HEK293 (cell line): ENCODE results near the gene TCF7.

ENCODE experiments used
- CTCF ChIA-PET: fragments of 350-600 bp; formaldehyde crosslinking; extraction: SDS; loops from one replicate; lab custom pipeline; 2021; ENCODE audit warnings: antibody characterized with exemption; lab: Yijun Ruan, JAX
- POLR2A ChIA-PET: fragments of 300-600 bp; formaldehyde crosslinking; extraction: SDS; loops from one replicate; lab custom pipeline; 2020; ENCODE audit warnings: antibody characterized with exemption, inconsistent platforms; lab: Yijun Ruan, JAX
- H3K27ac ChIP-seq: fragments of 200-500 bp; sonication (Bioruptor generic); 2 replicates; pipeline ENCODE4 v1.5.1; 2014; ENCODE audit warnings: low read depth, low read length, control low read depth, inconsistent platforms; ENCODE audit errors: extremely low read depth
- H3K36me3 ChIP-seq, 2 experiments: fragments of 200-500 bp in 1 of 2; sonication (Bioruptor generic) in 1 of 2; 1 replicate in 1 of 2; 2 replicates in 1 of 2; pipeline ENCODE4 v1.5.1; 2014 to 2017; ENCODE audit warnings: inconsistent platforms in 2 of 2, low read length in 2 of 2; ENCODE audit not compliant: control insufficient read depth in 2 of 2, insufficient read depth in 1 of 2
- H3K4me1 ChIP-seq: fragments of 200-500 bp; sonication (Bioruptor generic); 2 replicates; pipeline ENCODE4 v1.5.1; 2014; ENCODE audit warnings: mild to moderate bottlenecking, low read length, inconsistent platforms; ENCODE audit not compliant: control insufficient read depth, insufficient read depth
- H3K4me3 ChIP-seq: 2 replicates; pipeline ENCODE4 v1.5.1; 2011; ENCODE audit warnings: low read depth, mild to moderate bottlenecking, control low read depth, low read length, moderate library complexity
- H3K9me3 ChIP-seq: fragments of 200-500 bp; sonication (Bioruptor generic); 2 replicates; pipeline ENCODE4 v1.5.1; 2014; ENCODE audit warnings: low read depth, low read length, inconsistent platforms; ENCODE audit not compliant: control insufficient read depth, insufficient read depth
- CTCF ChIP-seq: fragments of 450-650 bp; formaldehyde crosslinking; IDR thresholded peaks from 2 replicates; pipeline ENCODE4 v1.5.1; 2016; ENCODE audit warnings: missing biosample characterization, missing genetic modification characterization
- FEZF1 ChIP-seq: fragments of 450-650 bp; formaldehyde crosslinking; IDR thresholded peaks from 2 replicates; pipeline ENCODE4 v1.5.1; 2016; ENCODE audit warnings: missing biosample characterization, missing genetic modification characterization
- GLIS1 ChIP-seq: fragments of 450-650 bp; formaldehyde crosslinking; IDR thresholded peaks from 2 replicates; pipeline ENCODE4 v1.5.1; 2016; ENCODE audit warnings: missing biosample characterization, missing genetic modification characterization
- HOXA7 ChIP-seq: sonication (generic); formaldehyde crosslinking; IDR thresholded peaks from 2 replicates; pipeline ENCODE4 v1.8.1; 2022; ENCODE audit warnings: missing genetic modification reagents, borderline replicate concordance
- PBX3 ChIP-seq: sonication (generic); formaldehyde crosslinking; IDR thresholded peaks from 2 replicates; pipeline ENCODE4 v1.8.1; 2022; ENCODE audit warnings: mild to moderate bottlenecking, moderate library complexity, missing genetic modification reagents
- ZBTB26 ChIP-seq: fragments of 450-650 bp; formaldehyde crosslinking; optimal IDR thresholded peaks from 2 replicates; pipeline ENCODE3; 2016; ENCODE audit warnings: missing biosample characterization, mild to moderate bottlenecking, missing genetic modification characterization
- ZFP41 ChIP-seq: fragments of 450-650 bp; formaldehyde crosslinking; IDR thresholded peaks from 2 replicates; pipeline ENCODE4 v1.5.1; 2016; ENCODE audit warnings: missing biosample characterization, missing genetic modification characterization, borderline replicate concordance
- ZFP69B ChIP-seq: fragments of 450-650 bp; formaldehyde crosslinking; IDR thresholded peaks from 2 replicates; pipeline ENCODE4 v1.5.1; 2016; ENCODE audit warnings: missing biosample characterization, missing genetic modification characterization
- ZNF132 ChIP-seq: fragments of 450-650 bp; formaldehyde crosslinking; IDR thresholded peaks from 2 replicates; pipeline ENCODE4 v1.5.1; 2017; ENCODE audit warnings: missing biosample characterization, missing genetic modification characterization, borderline replicate concordance
- ZNF16 ChIP-seq: fragments of 450-650 bp; formaldehyde crosslinking; IDR thresholded peaks from 2 replicates; pipeline ENCODE4 v1.5.1; 2016; ENCODE audit warnings: low read depth, missing biosample characterization, missing genetic modification characterization
- ZNF302 ChIP-seq: fragments of 450-650 bp; formaldehyde crosslinking; IDR thresholded peaks from 2 replicates; pipeline ENCODE4 v1.5.1; 2016; ENCODE audit warnings: missing biosample characterization, missing genetic modification characterization, low read depth
- ZNF324 ChIP-seq: fragments of 450-650 bp; formaldehyde crosslinking; IDR thresholded peaks from 2 replicates; pipeline ENCODE4 v1.5.1; 2016; ENCODE audit warnings: missing biosample characterization, missing genetic modification characterization
- ZNF335 ChIP-seq: fragments of 450-650 bp; formaldehyde crosslinking; conservative IDR thresholded peaks from 2 replicates; pipeline ENCODE4 v1.5.1; 2016; ENCODE audit warnings: missing biosample characterization, missing genetic modification characterization
- ZNF362 ChIP-seq: fragments of 450-650 bp; formaldehyde crosslinking; IDR thresholded peaks from 2 replicates; pipeline ENCODE4 v1.5.1; 2016; ENCODE audit warnings: missing biosample characterization, missing genetic modification characterization
- ZNF560 ChIP-seq: fragments of 450-650 bp; formaldehyde crosslinking; IDR thresholded peaks from 2 replicates; pipeline ENCODE4 v1.5.1; 2017; ENCODE audit warnings: missing biosample characterization, missing genetic modification characterization, borderline replicate concordance
- ZNF561 ChIP-seq: fragments of 450-650 bp; IDR thresholded peaks from 2 replicates; pipeline ENCODE4 v1.5.1; 2018; ENCODE audit warnings: missing biosample characterization, missing genetic modification characterization, borderline replicate concordance
- ZNF692 ChIP-seq: fragments of 450-650 bp; formaldehyde crosslinking; IDR thresholded peaks from 2 replicates; pipeline ENCODE4 v1.5.1; 2016; ENCODE audit warnings: missing biosample characterization, missing genetic modification characterization

The TCF7 gene

GRCh38 chr5:134111741-134112647, 2.5 kb upstream of the TCF7 start (continued):
- TF ChIP-seq ZBTB26 (tag by site-specific recombination) (no peak), CTCF (tag by site-specific recombination) (no peak)

GRCh38 chr5:134112726-134113362, 1.6 kb upstream of the TCF7 start:
- ChIA-PET POLR2A (interaction anchor here (1.4 kb wide), 1 partner anchor 28 kb away, joined by 5 read pairs; no protein-coding TSS in a partner anchor), CTCF (interaction anchor here (0.9 to 6.5 kb wide), 6 partner anchors 13 to 177 kb away, joined by 3 to 56 read pairs (median 17); no protein-coding TSS in a partner anchor)
- Histone ChIP-seq H3K27ac (no peak overlapping the region), H3K36me3 (peaks cover 0 to 18% of the 10 kb centered on the region in 2 experiments; a peak in 1 of 3 replicates), H3K4me1 (no peaks in the 10 kb centered on the region), H3K4me3 (no peak overlapping the region), H3K9me3 (no peaks in the 10 kb centered on the region)
- TF ChIP-seq ZNF560 = no peak
- no peak for TF ChIP-seq ZFP41 (tag by site-specific recombination)
- TF ChIP-seq ZNF132 (tag by site-specific recombination) = no peak
- no peak for TF ChIP-seq ZNF692 (tag by site-specific recombination)
- TF ChIP-seq FEZF1 = no peak
- no peak for TF ChIP-seq ZNF302 (tag by site-specific recombination)
- TF ChIP-seq ZNF335 (tag by site-specific recombination) = no peak
- TF ChIP-seq ZFP69B = no peak
- TF ChIP-seq ZNF561 (tag by site-specific recombination) = no peak
- TF ChIP-seq GLIS1 (tag by site-specific recombination) = no peak
- no peak for TF ChIP-seq ZNF362
- TF ChIP-seq HOXA7 (CRISPR knock-in tag) = no peak
- TF ChIP-seq PBX3 (CRISPR knock-in tag) = no peak
- no peak for TF ChIP-seq ZNF324 (tag by site-specific recombination)
- TF ChIP-seq ZNF16 (tag by site-specific recombination) = no peak
